Psoas muscle (tissue), 8 donors: ENCODE data around the gene DNPEP. TPM values are rescaled to one million over a fixed set of nuclear protein-coding genes. Genes with fewer than 3 reads are reported as not detected.

Experiments
- ATAC-seq, 4 donors: fragments of 200-7000 bp; cut with Tn5 transposase; one replicate each; pipeline ENCODE4 v1.9.1; 2020; ENCODE audit warnings: moderate library complexity in 3 of 4, mild to moderate bottlenecking in 2 of 4
- DNase-seq, 2 donors: peaks; one replicate each; pipeline ENCODE4 v3.0.0-alpha.2; 2020
- H3K27ac ChIP-seq: fragments of 200-600 bp; one replicate; pipeline ENCODE4 v1.8.0; 2022
- H3K27me3 ChIP-seq, 3 donors: fragments of 200-600 bp in 1 of 3; one replicate each; pipeline versions ENCODE4 v1.6.1 to v1.8.0; 2013 to 2022; ENCODE audit warnings: low read length in 2 of 3, mild to moderate bottlenecking in 2 of 3, moderate library complexity in 1 of 3; ENCODE audit not compliant: insufficient read depth in 3 of 3
- H3K36me3 ChIP-seq, 2 donors: fragments of 200-600 bp in 1 of 2; one replicate each; pipeline versions ENCODE4 v1.6.1 to v1.8.0; 2013 to 2022; ENCODE audit warnings: low read depth in 1 of 2, mild to moderate bottlenecking in 1 of 2, moderate library complexity in 1 of 2; ENCODE audit not compliant: insufficient read depth in 1 of 2
- H3K4me1 ChIP-seq: fragments of 200-600 bp; one replicate; pipeline ENCODE4 v1.8.0; 2022
- H3K4me3 ChIP-seq: fragments of 200-600 bp; one replicate; pipeline ENCODE4 v1.8.0; 2022; ENCODE audit warnings: mild to moderate bottlenecking
- H3K9me3 ChIP-seq: fragments of 200-600 bp; one replicate; pipeline ENCODE4 v1.8.0; 2022
- CTCF ChIP-seq: fragments of 200-600 bp; IDR thresholded peaks from one replicate; pipeline ENCODE4 v1.8.0; 2022; ENCODE audit warnings: antibody characterized with exemption
- WGBS, 3 donors: extraction: QIAGEN DNeasy Blood & Tissue Kit; methylation state at CpG; one replicate each; pipeline versions ENCODE4 v1.1.6 to v1.1.7; 2013; 5-methylcytosine and 5-hydroxymethylcytosine counted together
- intact Hi-C, 2 donors: fragments of 100-400 bp; cut with DNase I; formaldehyde crosslinking; loops; one replicate each; pipeline versions ENCODE4 v1.11.0 to v1.14.2; 2022
- polyA plus RNA-seq, 3 donors: library from polyadenylated mRNA; stranded (reverse); fragments of 200-250 nt; gene quantifications; one replicate each; pipeline ENCODE4 v1.2.3, GENCODE V29; 2013
- total RNA-seq, 4 donors: library from RNA; stranded (reverse); fragmentation: NEBNext Ultra II Directional in 2 of 4; extraction: Animal tissue kit (Norgen Biotek cat#: 25700) in 2 of 4; gene quantifications; one replicate each; pipeline versions ENCODE4 v1.2.1 to v1.2.4, GENCODE V29; 2021 to 2023
- donor health status: healthy with polysubstance abuse.
- donor health status: DM: no; HTN: no; CAD: no; lungs with moderate emphysema.
- donor health status: Bipolar disorder and iron deficiency.
- donor health status: healthy.
- donor health status: DM: yes; HTN: yes; CAD: no.
- donor health status: DM: no; HTN: no; CAD: no.
- donor health status: DM: no; HTN: no; CAD: no.
- donor health status: DM: yes; HTN: yes; CAD: no.

DNPEP gene
- total and polyA plus RNA-seq, 7 donors, result 46.7 to 93.1 (median 65.4) TPM

DNA sequence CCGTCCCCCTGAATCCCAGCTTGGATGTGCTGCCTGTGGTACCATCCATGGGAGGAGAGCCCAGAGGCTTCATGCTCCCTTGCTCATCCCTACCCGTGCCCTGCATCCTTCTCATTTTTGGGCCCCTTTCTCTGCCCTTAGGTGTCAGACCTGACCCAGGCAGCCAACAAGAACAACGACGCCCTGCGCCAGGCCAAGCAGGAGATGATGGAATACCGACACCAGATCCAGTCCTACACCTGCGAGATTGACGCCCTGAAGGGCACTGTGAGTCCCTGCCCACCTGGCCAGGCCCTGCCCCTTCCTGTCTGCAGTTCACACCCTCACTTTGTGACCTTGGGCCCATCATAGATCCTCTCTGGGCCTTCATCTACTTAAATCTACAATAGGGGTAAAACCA, 33.0 kb upstream of the DNPEP start:
- Histone ChIP-seq H3K36me3 (peaks cover 0 to 67% of the 10 kb centered on the region in 2 donors), H3K27ac (peak overlapping the region; percentile 99), H3K4me1 (peaks cover 19% of the 10 kb centered on the region), H3K4me3 (peak overlapping the region; percentile 93), H3K9me3 (no peaks in the 10 kb centered on the region), H3K27me3 (no peaks in the 10 kb centered on the region)
- TF ChIP-seq CTCF, result no peak
- intact Hi-C loops, result no loop called here
- ATAC-seq (no peak), DNase-seq (no peak)
- WGBS, 3 donors, result 32 to 48% (median 35%) methylated on average over 8 of the region's 8 CpGs

DNA sequence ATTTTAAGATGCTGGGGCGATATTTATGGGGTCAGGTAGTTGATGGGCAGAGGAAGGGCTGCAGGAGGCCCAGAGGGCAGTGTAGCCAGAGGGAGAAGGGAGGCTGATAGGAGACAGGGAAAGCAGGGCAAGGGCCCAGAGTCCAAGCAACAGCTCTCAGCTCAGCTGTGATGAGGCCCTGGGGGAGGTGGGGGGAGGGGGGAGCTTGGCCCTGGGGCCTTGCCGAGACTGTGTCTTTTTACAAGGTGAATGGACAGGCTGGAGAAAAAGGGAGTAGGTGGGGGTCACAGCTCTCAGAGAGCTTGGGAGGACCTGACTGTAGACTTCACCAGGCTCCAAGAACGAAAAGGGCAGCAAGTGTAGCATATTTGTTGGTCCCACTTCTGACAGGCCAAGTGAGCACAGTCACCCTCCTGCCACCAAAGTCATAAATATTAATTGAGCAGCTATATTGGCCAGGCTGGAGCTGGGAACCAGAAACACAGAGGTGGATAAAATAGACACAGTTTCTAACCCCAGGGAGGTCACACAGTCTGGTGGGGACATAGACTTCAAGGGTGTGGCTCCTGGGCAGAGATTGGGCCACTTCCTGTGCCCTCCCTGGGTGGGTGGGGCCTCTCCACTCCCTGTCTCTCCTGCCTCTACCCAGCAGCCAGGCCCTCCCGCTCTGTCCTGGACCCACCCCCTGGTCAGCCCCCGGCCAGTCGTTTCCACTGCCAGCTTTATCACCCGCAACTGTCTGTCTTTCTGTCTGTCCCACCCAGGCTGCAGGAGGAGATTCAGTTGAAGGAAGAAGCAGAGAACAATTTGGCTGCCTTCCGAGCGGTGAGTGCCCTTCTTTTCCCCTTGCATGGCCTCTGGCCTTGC, 31.9 kb upstream of the DNPEP start:
- peak; percentile 68 to 90 for DNase-seq
- WGBS, 3 donors, result 22 to 50% (median 24%) methylated on average over 8 to 9 of the region's 9 CpGs
- Histone ChIP-seq H3K4me1 (peaks cover 28% of the 10 kb centered on the region), H3K36me3 (peaks cover 0 to 56% of the 10 kb centered on the region in 2 donors), H3K27me3 (no peaks in the 10 kb centered on the region), H3K9me3 (no peaks in the 10 kb centered on the region), H3K27ac (peak overlapping the region; percentile 99), H3K4me3 (peak overlapping the region; percentile 93)
- intact Hi-C loops, result loop anchor here in 1 of 2 donors (2.0 kb wide), 1 partner anchor 15 kb away; no protein-coding TSS in a partner anchor
- ATAC-seq, result peak; percentile 58 to 68 (median 64)
- no peak for TF ChIP-seq CTCF

DNA sequence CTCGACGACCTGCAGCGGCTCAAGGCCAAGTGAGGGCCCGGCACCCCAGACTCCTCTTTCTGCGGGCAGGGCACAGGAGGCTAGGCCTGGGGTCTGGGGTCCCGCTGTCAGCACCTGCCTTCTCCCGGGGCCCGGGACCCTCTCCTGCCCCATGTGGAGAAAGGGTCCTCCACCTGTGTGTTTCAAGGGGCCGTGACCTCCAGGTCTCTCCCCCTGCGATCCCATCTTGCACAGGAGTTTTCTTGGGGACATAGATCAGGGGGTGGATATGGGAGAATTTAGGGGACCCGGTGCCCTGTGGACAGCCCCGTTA, 31.3 kb upstream of the DNPEP start:
- WGBS, 3 donors, result 11 to 28% (median 19%) methylated on average over 11 to 12 of the region's 12 CpGs

GRCh38 chr2:219418155-219419011, 30.7 kb upstream of the DNPEP start, which contains the start of gene DES:
Gene DES, plus strand, starts transcription at chr2:219418377. Its CDS starts 86 bp downstream, at chr2:219418463.
- WGBS, 3 donors, result 3 to 4% (median 3%) methylated on average over 73 to 98 of the region's 98 CpGs

More for the DNA sequence above, 31.3 kb upstream of the DNPEP start:
- Histone ChIP-seq H3K4me1 (peaks cover 31% of the 10 kb centered on the region), H3K36me3 (peaks cover 0 to 50% of the 10 kb centered on the region in 2 donors), H3K27me3 (no peaks in the 10 kb centered on the region), H3K9me3 (no peaks in the 10 kb centered on the region), H3K27ac (peak overlapping the region; percentile 99), H3K4me3 (peak overlapping the region; percentile 93)
- no peak for ATAC-seq
- DNase-seq, result no peak
- no peak for TF ChIP-seq CTCF
- intact Hi-C loops, result loop anchor here in 1 of 2 donors (2.0 kb wide), 1 partner anchor 14 kb away; no protein-coding TSS in a partner anchor

More at GRCh38 chr2:219418155-219419011, 30.7 kb upstream of the DNPEP start, which contains the start of gene DES:
- Histone ChIP-seq H3K27me3 (no peaks in the 10 kb centered on the region), H3K9me3 (no peaks in the 10 kb centered on the region), H3K4me1 (peaks cover 31% of the 10 kb centered on the region), H3K36me3 (peaks cover 0 to 44% of the 10 kb centered on the region in 2 donors), H3K27ac (peak within 1 kb of the TSS; percentile 99), H3K4me3 (peak within 1 kb of the TSS; percentile 93)
- TF ChIP-seq CTCF, result no peak
- DNase-seq (peak; percentile 84 to 95), ATAC-seq (peak; percentile 74 to 76 (median 75))
- intact Hi-C loops, result loop anchor here in 1 of 2 donors (2.0 kb wide), 1 partner anchor 14 kb away; no protein-coding TSS in a partner anchor
